Ureter (tissue), 1 donor: ENCODE results near the gene ZNF613. TPM values are rescaled to one million over a fixed set of nuclear protein-coding genes. Genes with fewer than 3 reads are reported as not detected.
"Not testable (repeated sequence)": the region's sequence is repeated elsewhere in the genome, so short reads cannot be mapped to it uniquely, and the experiment has no call there.

Experiments used
- DNase-seq: peaks from one replicate; pipeline ENCODE4 v3.0.0-alpha.2; 2020; ENCODE audit warnings: low spot score
- total RNA-seq: library from RNA; stranded (reverse); gene quantifications from one replicate; pipeline ENCODE4 v1.2.4, GENCODE V29; 2023
- donor health status: DM: yes; HTN: yes; CAD: no.

ZNF613 gene
- 10.2 TPM for total RNA-seq

- peak; percentile 91 for DNase-seq
These were observed at the start of gene ZNF613 for GRCh38 chr19:51926784-51927741. Gene ZNF613 (plus strand): TSS chr19:51927472. CDS start chr19:51936221, 8,749 bp downstream.

- no peak for DNase-seq
These were observed 44.8 kb upstream of the ZNF613 start for GRCh38 chr19:51882518-51882917.

- DNase-seq, result no peak
These were observed 42.6 kb upstream of the ZNF613 start for GRCh38 chr19:51884713-51885112.

GRCh38 chr19:51887522-51888498 lies 39.5 kb upstream of the ZNF613 start, which contains the start of gene ZNF577:
Gene ZNF577 (minus strand): TSS chr19:51887951. CDS start chr19:51880382, 7,569 bp downstream.
- peak; percentile 88 for DNase-seq

GRCh38 chr19:51889934-51890333 lies 37.3 kb upstream of the ZNF613 start:
- no peak for DNase-seq

GRCh38 chr19:51891193-51891747 lies 36.0 kb upstream of the ZNF613 start:
- DNase-seq, result no peak

GRCh38 chr19:51901860-51902259 lies 25.4 kb upstream of the ZNF613 start:
- DNase-seq, result no peak

GRCh38 chr19:51903192-51903591 lies 24.1 kb upstream of the ZNF613 start:
- DNase-seq, result no peak

- DNase-seq, result peak; percentile 85
These were observed 22.7 kb upstream of the ZNF613 start, which contains the start of gene ZNF649 for GRCh38 chr19:51904331-51905165. Gene ZNF649 (minus strand): TSS chr19:51905017. CDS start chr19:51900107, 4,910 bp downstream.

GRCh38 chr19:51905206-51905605 lies 22.1 kb upstream of the ZNF613 start:
- DNase-seq, result no peak

- DNase-seq, result not testable (repeated sequence)
These were observed 21.6 kb upstream of the ZNF613 start for GRCh38 chr19:51905639-51906038.

GRCh38 chr19:51906108-51906507 lies 21.2 kb upstream of the ZNF613 start:
- DNase-seq, result not testable (repeated sequence)

GRCh38 chr19:51907981-51908380 lies 19.3 kb upstream of the ZNF613 start:
- DNase-seq, result not testable (repeated sequence)

- no peak for DNase-seq
These were observed 11.9 kb upstream of the ZNF613 start for GRCh38 chr19:51915324-51915867.

GRCh38 chr19:51916167-51916566 lies 11.1 kb upstream of the ZNF613 start:
- no peak for DNase-seq

GRCh38 chr19:51919606-51920005 lies 7.7 kb upstream of the ZNF613 start:
- no peak for DNase-seq

GRCh38 chr19:51921949-51922348 lies 5.3 kb upstream of the ZNF613 start:
- DNase-seq, result no peak

GRCh38 chr19:51926426-51926783 lies 867 bp upstream of the ZNF613 start:
- no peak for DNase-seq

GRCh38 chr19:51927859-51928258 lies 587 bp downstream of the ZNF613 start:
- DNase-seq, result no peak

GRCh38 chr19:51931921-51932320 lies 4.6 kb downstream of the ZNF613 start:
- DNase-seq, result no peak
